A549 (cell line): ENCODE data around the gene UBTD1.

Experiments
- CHD4 ChIP-seq: fragments of 200-600 bp; sonication (generic); IDR thresholded peaks from 2 replicates; pipeline ENCODE4 v1.6.1; 2016; ENCODE audit warnings: antibody characterized with exemption, mild to moderate bottlenecking, borderline replicate concordance
- CTCF ChIP-seq: fragments of >200 bp; sonication (Bioruptor Twin); formaldehyde crosslinking; IDR thresholded peaks from 3 replicates; pipeline ENCODE4 v1.5.1; 2016
- HDAC2 ChIP-seq: fragments of 200-600 bp; sonication (generic); IDR thresholded peaks from 2 replicates; pipeline ENCODE4 v1.6.1; 2016
- NR3C1 ChIP-seq: fragments of >200 bp; sonication (Bioruptor Twin); formaldehyde crosslinking; IDR thresholded peaks from 3 replicates; pipeline ENCODE4 v1.6.1; 2017
- POLR2A ChIP-seq: IDR thresholded peaks from 2 replicates; pipeline ENCODE4 v1.6.1; 2012; ENCODE audit warnings: mild to moderate bottlenecking, low read length
- REST ChIP-seq: fragments of 200-600 bp; sonication (generic); IDR thresholded peaks from 2 replicates; pipeline ENCODE4 v1.6.1; 2016; ENCODE audit warnings: antibody characterized with exemption, mild to moderate bottlenecking, moderate library complexity

GRCh38 chr10:97584060-97584797 is 85.5 kb downstream of the UBTD1 start, which contains the start of gene HOGA1:
- TF ChIP-seq CTCF (no peak), REST (no peak), NR3C1 (no peak), HDAC2 (no peak), POLR2A (0 out of 2 replicates have a peak, but pooled peaks have one; percentile 14), CHD4 (no peak)
